Loucy (cell line): ENCODE results near the gene ROS1.

ENCODE experiments used
- H2AFZ ChIP-seq: fragments of 200-600 bp; sonication (generic); 2 replicates; pipeline ENCODE4 v1.6.0; 2016; ENCODE audit warnings: antibody characterized with exemption, mild to moderate bottlenecking, low read length, moderate library complexity
- H3F3A ChIP-seq: fragments of 200-600 bp; 2 replicates; pipeline ENCODE4 v1.6.0; 2016; ENCODE audit warnings: antibody characterized with exemption, low read depth, mild to moderate bottlenecking
- H3K27me3 ChIP-seq: fragments of 200-600 bp; sonication (generic); 2 replicates; pipeline ENCODE4 v1.6.1; 2014; ENCODE audit warnings: low read length, mild to moderate bottlenecking; ENCODE audit not compliant: insufficient read depth, poor library complexity, severe bottlenecking
- H3K36me3 ChIP-seq: fragments of 200-600 bp; sonication (generic); 2 replicates; pipeline ENCODE4 v1.6.1; 2016; ENCODE audit warnings: low read length; ENCODE audit not compliant: insufficient read depth
- H3K4me1 ChIP-seq: fragments of 200-600 bp; sonication (generic); 2 replicates; pipeline ENCODE4 v1.5.1; 2014; ENCODE audit warnings: low read length, mild to moderate bottlenecking; ENCODE audit not compliant: insufficient read depth, poor library complexity, severe bottlenecking
- H3K4me2 ChIP-seq: fragments of 200-600 bp; sonication (generic); 2 replicates; pipeline ENCODE4 v1.6.0; 2014; ENCODE audit warnings: antibody characterized with exemption, low read length, low read depth, mild to moderate bottlenecking; ENCODE audit not compliant: poor library complexity, severe bottlenecking
- H3K4me3 ChIP-seq: fragments of 200-600 bp; sonication (generic); 2 replicates; pipeline ENCODE4 v1.5.1; 2014; ENCODE audit warnings: low read length, mild to moderate bottlenecking, mixed read lengths; ENCODE audit not compliant: poor library complexity, severe bottlenecking
- H3K79me2 ChIP-seq: fragments of 200-600 bp; sonication (generic); 2 replicates; pipeline ENCODE4 v1.6.1; 2014; ENCODE audit warnings: low read length; ENCODE audit not compliant: insufficient read depth
- H3K9ac ChIP-seq: fragments of 200-600 bp; sonication (generic); 2 replicates; pipeline ENCODE4 v1.6.0; 2014; ENCODE audit warnings: mild to moderate bottlenecking, low read depth, low read length, moderate library complexity; ENCODE audit not compliant: poor library complexity, severe bottlenecking
- H3K9me2 ChIP-seq: fragments of 200-600 bp; sonication (generic); replicated peaks from 2 replicates; pipeline ENCODE4 v1.6.1; 2016; ENCODE audit warnings: low read depth, low read length, mixed read lengths
- H3K9me3 ChIP-seq: fragments of 200-600 bp; sonication (generic); 2 replicates; pipeline ENCODE4 v1.6.1; 2014; ENCODE audit warnings: mild to moderate bottlenecking, antibody characterized with exemption, low read length, low read depth; ENCODE audit not compliant: insufficient read depth
- H4K20me1 ChIP-seq: fragments of 200-600 bp; sonication (generic); 2 replicates; pipeline ENCODE4 v1.6.0; 2014; ENCODE audit warnings: antibody characterized with exemption, low read length, mild to moderate bottlenecking; ENCODE audit not compliant: insufficient read depth, poor library complexity, severe bottlenecking
- EZH2phosphoT487 ChIP-seq: fragments of 200-600 bp; IDR thresholded peaks from 2 replicates; pipeline ENCODE4 v1.6.1; 2018; ENCODE audit warnings: antibody characterized with exemption, mild to moderate bottlenecking, moderate library complexity, borderline replicate concordance
- TF ChIP-seq, protein P1 (sequence below): fragments of 200-600 bp; sonication (generic); conservative IDR thresholded peaks from 2 replicates; pipeline ENCODE4 v1.5.1; 2014; ENCODE audit warnings: mild to moderate bottlenecking, antibody characterized with exemption, low read length

The ROS1 gene

GRCh38 chr6:117459204-117459944 is 33.6 kb upstream of the ROS1 start:
- Histone ChIP-seq H3K4me2 (no peak overlapping the region), H3F3A (no peaks in the 10 kb centered on the region), H3K9ac (no peak overlapping the region), H3K4me3 (no peak overlapping the region), H3K36me3 (no peaks in the 10 kb centered on the region), H3K27me3 (no peaks in the 10 kb centered on the region), H2AFZ (no peak overlapping the region), H3K9me2 (no peaks in the 10 kb centered on the region), H3K79me2 (no peaks in the 10 kb centered on the region), H3K9me3 (no peaks in the 10 kb centered on the region), H3K4me1 (no peaks in the 10 kb centered on the region), H4K20me1 (no peaks in the 10 kb centered on the region)
- TF ChIP-seq, protein P1, sequence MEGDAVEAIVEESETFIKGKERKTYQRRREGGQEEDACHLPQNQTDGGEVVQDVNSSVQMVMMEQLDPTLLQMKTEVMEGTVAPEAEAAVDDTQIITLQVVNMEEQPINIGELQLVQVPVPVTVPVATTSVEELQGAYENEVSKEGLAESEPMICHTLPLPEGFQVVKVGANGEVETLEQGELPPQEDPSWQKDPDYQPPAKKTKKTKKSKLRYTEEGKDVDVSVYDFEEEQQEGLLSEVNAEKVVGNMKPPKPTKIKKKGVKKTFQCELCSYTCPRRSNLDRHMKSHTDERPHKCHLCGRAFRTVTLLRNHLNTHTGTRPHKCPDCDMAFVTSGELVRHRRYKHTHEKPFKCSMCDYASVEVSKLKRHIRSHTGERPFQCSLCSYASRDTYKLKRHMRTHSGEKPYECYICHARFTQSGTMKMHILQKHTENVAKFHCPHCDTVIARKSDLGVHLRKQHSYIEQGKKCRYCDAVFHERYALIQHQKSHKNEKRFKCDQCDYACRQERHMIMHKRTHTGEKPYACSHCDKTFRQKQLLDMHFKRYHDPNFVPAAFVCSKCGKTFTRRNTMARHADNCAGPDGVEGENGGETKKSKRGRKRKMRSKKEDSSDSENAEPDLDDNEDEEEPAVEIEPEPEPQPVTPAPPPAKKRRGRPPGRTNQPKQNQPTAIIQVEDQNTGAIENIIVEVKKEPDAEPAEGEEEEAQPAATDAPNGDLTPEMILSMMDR = no peak
- TF ChIP-seq EZH2phosphoT487 = no peak

DNA sequence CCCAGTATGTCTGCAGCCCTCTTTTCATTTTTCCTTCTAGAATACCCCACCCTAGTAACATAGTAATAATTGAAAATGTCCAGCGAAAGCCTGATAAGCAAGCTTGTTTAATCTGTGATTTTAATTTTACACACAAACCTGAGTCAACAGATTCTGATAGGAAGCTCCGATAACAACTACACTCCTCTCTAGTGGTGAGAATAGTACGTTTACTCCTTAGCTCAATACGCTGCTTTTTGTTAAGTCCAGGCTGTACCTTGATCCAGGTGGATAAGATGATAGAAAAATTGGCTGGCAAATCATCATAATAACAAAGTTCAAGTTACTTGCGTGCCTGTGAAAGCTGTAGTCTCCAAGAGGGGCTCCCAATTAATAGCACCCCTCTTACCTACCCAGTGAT is 31.3 kb upstream of the ROS1 start:
- no peak overlapping the region for H3K4me2 ChIP-seq
- H3K79me2 ChIP-seq = no peaks in the 10 kb centered on the region
- no peaks in the 10 kb centered on the region for H3K36me3 ChIP-seq
- no peaks in the 10 kb centered on the region for H3K4me1 ChIP-seq
- no peaks in the 10 kb centered on the region for H3K9me3 ChIP-seq
- H3K9me2 ChIP-seq = no peaks in the 10 kb centered on the region
- no peak overlapping the region for H3K9ac ChIP-seq
- no peaks in the 10 kb centered on the region for H4K20me1 ChIP-seq
- no peaks in the 10 kb centered on the region for H3F3A ChIP-seq
- H3K4me3 ChIP-seq = no peak overlapping the region
- H2AFZ ChIP-seq = no peak overlapping the region
- no peaks in the 10 kb centered on the region for H3K27me3 ChIP-seq
- no peak for TF ChIP-seq EZH2phosphoT487
- TF ChIP-seq, protein P1 = no peak

GRCh38 chr6:117456250-117456649 is 30.5 kb upstream of the ROS1 start:
- no peaks in the 10 kb centered on the region for H4K20me1 ChIP-seq
- H3F3A ChIP-seq = no peaks in the 10 kb centered on the region
- H3K36me3 ChIP-seq = no peaks in the 10 kb centered on the region
- H3K79me2 ChIP-seq = no peaks in the 10 kb centered on the region
- H3K9ac ChIP-seq = no peak overlapping the region
- no peak overlapping the region for H3K4me2 ChIP-seq
- no peaks in the 10 kb centered on the region for H3K4me1 ChIP-seq
- no peaks in the 10 kb centered on the region for H3K9me2 ChIP-seq
- H3K27me3 ChIP-seq = no peaks in the 10 kb centered on the region
- no peak overlapping the region for H3K4me3 ChIP-seq
- H3K9me3 ChIP-seq = no peaks in the 10 kb centered on the region
- no peak overlapping the region for H2AFZ ChIP-seq
- TF ChIP-seq EZH2phosphoT487 = no peak
- TF ChIP-seq, protein P1 = no peak
